Stimulated activated CD4-positive, alpha-beta T cell treated with anti-CD3 and anti-CD28 coated beads, TNF-alpha, amount 100 ng/mL, for 48 hours (primary cell): ENCODE data around the gene MRPS33.
"Not testable (repeated sequence)": the region's sequence is repeated elsewhere in the genome, so short reads cannot be mapped to it uniquely, and the experiment has no call there.

Experiments
- DNase-seq, 3 donors: peaks; one replicate each; pipeline ENCODE4 v3.0.0-alpha.2; 2020; ENCODE audit warnings: low read depth in 3 of 3

Gene MRPS33

DNA sequence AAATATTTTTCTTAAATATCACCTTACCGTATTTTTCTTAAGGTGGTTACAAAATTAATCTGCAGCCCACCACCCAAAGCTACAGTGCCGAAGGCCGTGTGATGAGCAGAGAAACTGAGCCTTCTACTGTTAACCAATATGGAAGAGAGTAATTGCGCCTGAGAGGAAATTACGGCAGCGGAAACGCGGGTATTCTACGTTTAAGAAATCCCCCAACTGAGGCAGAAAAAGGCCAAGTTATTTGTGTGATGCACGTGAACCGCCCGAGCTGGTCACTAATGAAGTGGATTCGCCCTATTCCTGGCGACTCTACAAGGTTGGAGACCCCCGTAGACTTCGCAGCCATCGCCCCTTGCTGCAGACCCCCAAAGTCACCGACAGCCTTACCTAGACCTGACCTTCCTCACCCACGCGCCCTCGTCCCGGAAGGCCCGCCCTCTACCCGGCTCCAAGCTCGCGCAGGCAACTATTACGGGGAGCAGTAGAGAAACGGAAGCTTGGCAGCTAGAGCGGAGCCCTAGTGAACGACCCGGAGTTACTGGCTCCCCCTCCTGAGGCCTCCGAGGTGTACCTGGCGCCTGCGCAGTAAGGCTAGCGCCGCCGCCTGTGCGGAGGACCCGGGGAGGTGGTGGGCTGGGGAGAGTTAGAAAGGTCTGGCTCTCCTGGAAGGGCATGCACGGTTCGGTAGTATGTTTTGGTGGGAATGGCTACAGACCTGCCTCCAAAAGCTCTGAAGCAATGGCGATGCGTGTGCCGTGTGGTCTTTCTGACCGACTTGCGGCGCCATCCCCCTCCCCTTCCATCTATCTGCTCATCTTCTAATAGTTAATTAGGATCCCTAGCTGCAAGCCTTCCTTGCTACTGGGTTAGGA, at the start of gene MRPS33:
Gene MRPS33 (minus strand): TSS at position 429 of the 872 bp plus-strand sequence. CDS start 4,319 bp downstream, outside the sequence.
- DNase-seq: peak; percentile 89 to 94 (median 93)

DNA sequence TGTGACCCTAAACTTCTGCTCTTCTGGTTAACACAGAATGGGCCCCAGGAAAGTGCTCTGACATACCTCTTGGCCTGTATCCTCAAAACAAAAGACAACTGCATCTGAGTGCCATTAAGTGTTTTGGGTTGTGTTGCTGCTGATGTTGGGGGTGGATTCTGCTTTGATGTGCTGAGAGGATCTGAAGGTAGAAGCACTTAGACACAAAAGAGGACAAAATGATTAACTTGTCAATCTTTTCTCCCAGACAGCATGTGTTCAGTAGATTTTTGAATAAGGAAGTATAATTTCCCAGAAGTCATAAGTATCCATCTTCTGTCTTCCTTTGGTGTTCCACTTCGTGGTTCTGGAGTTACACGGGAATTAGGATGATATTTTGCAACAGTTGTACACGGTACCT, 43.0 kb upstream of the MRPS33 start:
- no peak for DNase-seq

DNA sequence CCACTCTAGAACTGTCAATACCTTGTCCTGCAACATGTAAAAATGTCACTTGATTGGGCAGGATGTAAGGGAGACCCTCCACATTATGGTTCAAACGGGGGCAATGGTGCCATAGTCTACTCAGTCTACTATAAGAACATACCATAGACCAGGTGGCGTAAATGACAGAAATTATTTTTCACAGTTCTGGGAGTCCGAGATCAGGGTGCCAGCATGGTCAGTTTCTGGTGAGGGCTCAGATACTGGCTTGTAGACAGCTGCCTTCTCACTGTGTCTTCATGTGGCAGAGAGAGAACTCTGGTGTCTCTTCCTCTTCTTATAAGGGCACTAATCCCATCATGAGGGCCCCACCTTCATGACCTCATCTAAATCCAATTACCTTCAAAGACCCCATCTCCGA, 40.4 kb upstream of the MRPS33 start:
- DNase-seq: no peak

DNA sequence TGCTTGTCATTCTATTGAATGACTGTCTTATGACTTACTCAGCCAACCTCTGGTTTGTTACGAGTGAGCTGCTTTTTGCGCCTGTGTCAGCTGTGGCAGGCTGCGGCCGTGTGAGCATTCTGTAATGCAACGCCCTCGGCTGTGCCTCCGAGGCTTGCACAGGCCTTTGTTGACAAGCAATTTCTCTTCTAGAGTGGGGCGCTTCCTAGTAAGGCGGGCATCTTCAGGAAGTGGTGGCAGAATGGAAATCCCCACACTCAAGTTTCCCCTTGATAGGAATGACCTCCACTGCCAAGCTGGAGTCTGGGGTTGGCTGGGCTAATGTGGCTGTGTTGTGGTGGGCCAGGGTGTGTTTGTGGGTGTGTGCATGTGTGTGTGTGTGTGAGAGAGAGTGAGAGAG, 38.9 kb upstream of the MRPS33 start:
- DNase-seq: peak in 2 of 3 donors; percentile 21 to 40

DNA sequence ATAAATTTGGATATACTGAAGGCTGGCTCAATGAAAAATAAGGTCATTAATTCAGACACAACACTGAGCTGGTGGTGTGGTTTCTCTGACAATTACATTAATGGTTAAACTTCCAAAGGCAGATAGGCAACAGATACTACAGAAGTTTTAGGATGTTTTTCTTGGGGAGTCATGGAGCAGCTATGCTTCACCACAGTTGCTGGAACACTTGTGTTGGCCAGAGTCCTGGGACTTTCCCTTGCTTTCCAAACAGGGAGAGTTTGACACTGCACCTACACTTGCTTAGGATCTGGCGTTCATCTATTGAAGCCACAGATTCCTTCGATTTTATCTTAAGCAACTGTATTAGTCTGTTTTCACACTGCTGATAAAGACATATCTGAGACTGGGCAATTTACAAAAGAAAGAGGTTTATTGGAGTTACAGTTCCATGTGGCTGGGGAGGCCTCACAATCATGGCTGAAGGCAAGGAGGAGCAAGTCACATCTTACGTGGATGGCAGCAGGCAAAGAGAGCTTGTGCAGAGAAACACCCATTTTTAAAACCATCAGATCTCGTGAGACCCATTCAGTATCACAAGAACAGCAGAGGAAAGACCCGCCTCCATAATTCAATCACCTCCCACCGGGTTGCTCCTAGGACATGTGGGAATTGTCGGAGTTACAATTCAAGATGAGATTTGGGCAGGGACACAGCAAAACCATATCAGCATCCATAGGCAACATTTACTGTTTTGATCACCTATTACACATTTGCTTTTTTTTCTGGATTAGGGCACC, 31.3 kb upstream of the MRPS33 start:
- no peak for DNase-seq

DNA sequence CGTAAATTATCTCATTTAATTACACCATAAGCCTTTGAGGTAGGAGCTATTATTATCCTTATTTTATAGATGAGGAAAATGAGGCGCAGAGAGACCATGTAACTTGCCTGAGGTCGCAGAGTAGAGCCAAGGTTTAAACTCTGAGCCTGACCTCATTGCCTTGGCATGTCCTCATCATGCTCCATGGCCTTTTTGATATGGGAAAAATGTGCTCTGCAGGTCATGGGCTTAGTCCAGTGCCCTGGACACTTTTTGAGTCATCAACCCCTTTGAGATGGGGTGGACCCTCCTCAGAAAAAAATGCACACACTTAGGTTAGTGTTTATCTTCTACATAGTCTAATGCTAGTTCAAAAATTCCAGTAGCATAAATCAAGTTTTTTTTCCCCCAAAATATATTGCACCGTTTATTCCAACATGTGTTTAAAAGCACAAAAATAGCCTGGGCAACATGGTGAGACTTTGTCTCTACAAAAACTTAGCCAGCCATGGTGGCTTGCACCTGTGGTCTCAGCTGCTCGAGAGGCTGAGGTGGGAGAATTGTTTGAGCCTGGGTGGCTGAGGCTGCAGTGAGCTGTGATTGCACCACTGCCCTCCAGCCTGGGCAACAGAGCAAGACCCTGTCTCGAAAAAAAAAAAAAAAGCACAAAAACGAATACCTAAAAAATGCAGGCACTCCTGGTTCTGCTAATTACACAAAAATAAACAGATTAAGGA, 30.5 kb upstream of the MRPS33 start:
- DNase-seq: no peak

DNA sequence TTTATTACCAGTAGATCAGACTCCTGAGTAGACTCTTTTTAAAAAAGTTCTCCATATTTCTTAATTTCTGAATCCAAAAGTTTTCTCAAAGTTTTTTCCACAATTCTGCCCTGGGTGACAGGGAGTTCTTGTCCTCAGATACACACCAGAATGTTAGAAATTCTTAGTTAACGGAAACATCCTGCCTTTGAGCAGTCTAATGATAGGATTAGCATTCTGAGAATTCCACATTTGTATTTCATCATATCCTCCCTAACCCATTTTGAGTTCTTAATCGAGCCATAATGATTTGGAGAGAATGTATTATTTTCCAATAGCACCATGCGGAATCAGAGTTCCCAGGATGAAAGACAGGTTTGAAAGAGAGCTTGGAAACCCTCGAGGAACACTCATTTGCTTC, 28.9 kb upstream of the MRPS33 start:
- no peak for DNase-seq

DNA sequence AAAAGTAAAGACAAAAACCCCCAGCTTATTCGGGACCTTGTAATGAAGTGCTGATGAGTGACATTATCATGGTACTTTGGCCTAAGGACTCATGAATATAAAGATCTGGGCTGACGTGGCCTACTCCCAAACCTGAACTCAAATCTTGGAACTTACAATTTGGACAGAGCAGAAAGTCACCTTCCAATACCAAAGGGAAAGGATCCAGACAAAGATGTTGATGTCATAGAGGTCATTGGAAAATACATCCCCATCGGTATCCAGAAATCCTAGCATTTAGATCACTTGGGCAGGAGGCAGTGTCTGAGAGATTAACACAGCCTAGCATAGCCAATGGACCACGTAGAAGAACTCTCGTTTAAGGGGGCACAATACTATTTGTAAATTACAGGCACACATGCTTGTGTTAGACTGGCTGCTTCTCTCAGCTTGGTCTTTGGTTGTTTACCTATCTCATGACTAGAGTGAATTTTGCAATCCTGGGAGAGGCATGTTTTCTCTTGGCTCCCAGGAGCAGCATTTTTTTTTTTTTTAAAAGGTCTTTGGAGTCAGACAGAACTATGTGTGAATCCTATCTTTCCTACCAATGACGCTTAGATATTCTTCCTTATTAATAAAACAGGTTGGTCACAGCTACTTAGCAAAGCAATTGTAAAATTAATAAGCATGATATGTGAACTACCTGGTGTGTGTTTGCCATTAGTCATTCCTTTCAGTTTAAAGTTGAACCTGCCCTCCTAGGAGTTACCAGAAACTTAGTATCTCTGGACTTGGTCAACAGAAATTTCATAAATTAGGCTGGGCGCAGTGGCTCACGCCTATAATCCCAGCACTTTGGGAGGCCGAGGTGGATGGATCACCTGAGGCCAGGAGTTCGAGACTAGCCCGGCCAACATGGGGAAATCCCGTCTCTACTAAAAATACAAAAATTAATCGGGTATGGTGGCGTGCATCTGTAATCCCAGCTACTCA, 27.8 kb upstream of the MRPS33 start:
- DNase-seq: no peak

DNA sequence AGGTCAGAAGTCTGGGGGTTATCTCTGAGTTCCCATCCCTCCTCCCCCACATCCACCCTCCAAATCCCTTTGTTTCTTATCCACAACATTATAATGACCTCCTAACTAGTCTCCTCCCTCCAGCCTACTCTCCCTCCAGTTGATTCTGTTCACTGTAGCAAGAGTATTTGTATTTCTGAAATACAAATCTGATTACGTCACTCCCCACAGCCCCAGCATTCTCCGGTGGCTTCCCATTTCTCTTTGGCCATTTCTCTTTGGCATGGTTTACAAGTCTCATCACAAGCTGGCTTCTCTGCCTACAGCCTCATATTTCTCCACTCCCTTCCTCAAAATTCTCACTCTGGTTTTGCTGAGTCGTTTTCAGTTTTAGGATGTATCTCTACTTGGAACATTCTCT, 24.6 kb upstream of the MRPS33 start:
- no peak for DNase-seq

DNA sequence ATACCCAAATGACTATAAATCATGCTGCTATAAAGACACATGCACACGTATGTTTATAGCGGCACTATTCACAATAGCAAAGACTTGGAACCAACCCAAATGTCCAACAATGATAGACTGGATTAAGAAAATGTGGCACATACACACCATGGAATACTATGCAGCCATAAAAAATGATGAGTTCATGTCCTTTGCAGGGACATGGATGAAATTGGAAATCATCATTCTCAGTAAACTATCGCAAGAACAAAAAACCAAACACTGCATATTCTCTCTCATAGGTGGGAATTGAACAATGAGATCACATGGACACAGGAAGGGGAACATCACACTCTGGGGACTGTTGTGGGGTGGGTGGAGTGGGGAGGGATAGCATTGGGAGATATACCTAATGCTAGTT, 23.3 kb upstream of the MRPS33 start:
- not testable (repeated sequence) for DNase-seq

DNA sequence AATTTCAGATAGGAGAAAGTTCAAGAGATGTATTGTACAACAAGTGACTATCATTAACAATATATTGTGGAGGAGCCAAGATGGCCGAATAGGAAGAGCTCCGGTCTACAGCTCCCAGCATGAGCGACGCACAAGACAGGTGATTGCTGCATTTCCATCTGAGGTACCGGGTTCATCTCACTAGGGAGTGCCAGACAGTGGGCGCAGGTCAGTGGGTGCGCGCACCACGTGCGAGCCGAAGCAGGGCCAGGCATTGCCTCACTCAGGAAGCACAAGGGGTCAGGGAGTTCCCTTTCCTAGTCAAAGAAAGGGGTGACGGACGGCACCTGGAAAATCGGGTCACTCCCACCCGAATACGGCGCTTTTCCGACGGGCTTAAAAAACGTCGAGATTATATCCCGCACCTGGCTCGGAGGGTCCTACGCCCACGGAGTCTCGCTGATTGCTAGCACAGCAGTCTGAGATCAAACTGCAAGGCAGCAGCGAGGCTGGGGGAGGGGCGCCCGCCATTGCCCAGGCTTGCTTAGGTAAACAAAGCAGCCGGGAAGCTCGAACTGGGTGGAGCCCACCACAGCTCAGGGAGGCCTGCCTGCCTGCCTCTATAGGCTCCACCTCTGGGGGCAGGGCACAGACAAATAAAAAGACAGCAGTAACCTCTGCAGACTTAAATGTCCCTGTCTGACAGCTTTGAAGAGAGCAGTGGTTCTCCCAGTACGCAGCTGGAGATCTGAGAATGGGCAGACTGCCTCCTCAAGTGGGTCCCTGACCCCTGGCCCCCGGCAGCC, 18.0 kb upstream of the MRPS33 start:
- not testable (repeated sequence) for DNase-seq

DNA sequence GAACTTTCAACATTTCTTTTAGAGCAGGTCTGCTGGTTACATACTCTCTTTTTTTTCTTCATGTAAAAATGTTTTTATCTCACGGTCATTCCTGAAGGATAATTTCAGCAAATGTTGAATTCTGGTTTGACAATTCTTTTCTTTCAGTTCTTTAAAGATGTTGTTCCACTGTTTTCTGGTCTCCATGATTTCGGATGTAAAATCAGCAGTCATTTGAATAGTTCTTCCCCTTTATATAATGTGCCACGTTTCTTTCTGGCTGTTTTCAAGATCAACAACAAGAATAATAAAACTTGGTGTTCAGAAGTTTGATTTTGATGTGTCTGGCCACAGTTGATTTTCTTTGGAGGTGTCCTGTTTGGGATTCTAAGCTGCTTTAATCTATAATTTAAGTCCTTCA, 14.0 kb upstream of the MRPS33 start:
- no peak for DNase-seq

DNA sequence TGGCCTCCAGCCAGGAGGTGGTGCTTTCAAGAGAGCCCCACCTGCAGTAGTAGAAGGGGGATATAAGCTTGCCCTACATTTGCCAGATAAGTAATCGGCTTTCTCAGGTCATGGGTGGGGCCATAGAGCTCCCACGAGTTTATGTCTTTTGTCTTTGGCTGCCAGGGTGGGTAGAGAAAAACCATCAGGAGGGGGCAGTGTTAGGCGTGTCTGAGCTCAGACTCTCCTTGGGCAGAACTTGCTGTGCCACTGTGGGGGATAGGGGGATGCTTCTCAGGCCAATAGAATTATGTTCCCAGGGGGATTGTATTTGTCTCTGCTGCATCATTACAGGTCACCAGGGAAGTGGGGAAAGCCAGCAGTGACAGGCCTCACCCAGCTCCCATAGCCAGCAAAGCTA, 12.3 kb upstream of the MRPS33 start:
- no peak for DNase-seq

DNA sequence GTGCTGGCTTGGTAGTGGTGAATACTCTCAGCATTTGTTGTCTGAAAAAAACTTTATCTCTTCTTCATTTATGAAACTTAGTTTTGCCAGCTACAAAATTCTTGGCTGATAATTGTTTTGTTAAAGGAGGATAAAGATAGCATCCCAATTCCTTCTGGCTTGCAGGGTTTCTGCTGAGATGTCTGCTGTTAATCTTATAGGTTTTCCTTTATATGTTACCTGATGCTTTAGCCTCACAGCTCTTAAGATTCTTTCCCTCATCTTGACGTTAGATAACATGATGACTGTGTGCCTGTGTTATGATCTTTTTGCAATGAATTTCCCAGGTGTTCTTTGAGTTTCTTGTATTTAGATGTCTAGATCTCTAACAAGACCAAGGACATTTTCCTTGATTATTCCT, 9.9 kb upstream of the MRPS33 start:
- no peak for DNase-seq

DNA sequence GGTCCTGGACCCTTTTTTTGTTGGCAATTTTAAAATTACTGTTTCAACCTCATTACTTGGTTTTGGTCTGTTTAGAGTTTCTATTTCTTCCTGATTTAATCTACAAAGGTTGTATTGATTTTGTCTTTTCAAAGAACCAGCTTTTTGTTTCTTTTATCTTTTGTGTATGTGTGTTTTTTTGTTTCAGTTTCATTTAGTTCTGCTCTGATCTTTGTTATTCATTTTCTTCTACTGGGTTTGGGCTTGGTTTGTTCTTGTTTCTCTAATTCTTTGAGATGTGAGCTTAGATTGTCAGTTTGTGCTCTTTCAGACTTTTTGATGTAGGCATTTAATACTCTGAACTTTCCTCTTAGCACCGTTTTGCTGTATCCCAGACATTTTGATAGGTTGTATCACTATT, 8.5 kb upstream of the MRPS33 start:
- no peak for DNase-seq

DNA sequence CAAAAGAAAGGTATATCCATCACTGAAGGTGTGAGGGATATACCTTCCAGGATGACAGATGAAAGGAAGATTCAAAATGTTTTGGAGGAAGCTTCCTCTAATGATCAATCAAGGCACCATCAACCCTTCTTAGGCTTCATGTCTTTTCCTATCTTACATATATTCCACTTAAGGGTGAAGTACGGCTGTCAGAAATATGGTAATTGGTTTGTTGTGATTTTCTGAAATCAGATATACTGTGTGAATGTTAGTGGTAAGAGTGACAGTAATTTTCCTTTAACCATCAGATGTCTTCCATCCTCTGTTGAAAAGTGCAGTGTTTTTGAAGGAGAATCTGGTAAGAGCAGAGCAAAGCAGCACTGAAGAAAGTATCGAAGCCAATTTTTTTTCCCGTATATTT, 2.8 kb upstream of the MRPS33 start:
- no peak for DNase-seq

DNA sequence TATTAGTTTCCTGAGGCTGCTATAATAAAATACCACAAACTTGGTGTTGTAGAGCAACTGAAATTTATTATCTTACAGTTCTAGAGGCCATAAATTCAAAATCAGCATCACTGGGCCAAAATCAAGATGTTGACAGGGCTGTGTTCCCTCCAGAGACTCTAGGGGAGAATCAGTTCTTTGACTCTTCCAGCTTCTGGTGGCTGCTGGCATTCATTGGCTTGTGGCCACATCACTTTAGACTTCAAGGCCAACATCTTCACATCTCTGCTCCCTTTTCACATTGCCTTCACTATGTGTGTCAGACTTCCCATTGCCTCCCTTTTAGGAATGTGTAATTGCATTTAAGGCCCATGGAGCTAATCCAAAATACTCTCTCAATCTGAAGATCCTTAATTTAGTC, 1.6 kb upstream of the MRPS33 start:
- no peak for DNase-seq

DNA sequence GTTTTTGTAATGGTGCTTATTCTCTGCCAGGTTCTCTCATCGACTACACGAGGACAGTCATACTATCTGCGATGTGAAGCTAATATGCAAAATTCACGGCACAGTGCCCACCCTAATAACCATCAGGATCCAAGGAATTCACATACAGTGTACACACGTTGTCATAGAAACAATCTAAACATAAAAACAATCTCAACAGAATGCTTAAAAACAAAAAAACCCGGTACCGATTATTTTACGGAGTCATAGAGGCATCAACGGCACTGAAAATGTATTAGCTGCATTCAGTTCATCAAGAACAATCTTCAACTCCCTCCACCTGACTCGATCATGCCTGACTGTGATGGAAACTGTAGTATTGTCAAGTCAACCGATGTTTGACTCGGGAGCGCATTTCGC, 628 bp downstream of the MRPS33 start:
- no peak for DNase-seq

DNA sequence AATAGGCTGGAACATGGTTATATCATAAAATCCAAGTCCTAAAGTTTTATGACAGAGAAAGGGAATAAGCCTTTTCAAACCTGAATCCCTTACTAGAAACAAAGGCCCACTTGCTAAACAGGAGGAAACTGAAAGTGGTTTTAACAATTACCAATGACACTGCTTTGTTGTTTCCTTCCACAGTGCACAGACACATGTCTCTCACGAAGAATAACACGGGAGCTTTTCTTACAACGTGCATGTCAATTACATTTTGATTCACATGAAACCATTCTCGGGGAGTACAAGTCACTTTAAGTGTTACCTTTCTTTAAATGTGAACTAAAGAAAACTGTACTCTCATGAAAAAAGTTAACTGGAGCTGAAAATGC, 1.4 kb downstream of the MRPS33 start:
- no peak for DNase-seq

DNA sequence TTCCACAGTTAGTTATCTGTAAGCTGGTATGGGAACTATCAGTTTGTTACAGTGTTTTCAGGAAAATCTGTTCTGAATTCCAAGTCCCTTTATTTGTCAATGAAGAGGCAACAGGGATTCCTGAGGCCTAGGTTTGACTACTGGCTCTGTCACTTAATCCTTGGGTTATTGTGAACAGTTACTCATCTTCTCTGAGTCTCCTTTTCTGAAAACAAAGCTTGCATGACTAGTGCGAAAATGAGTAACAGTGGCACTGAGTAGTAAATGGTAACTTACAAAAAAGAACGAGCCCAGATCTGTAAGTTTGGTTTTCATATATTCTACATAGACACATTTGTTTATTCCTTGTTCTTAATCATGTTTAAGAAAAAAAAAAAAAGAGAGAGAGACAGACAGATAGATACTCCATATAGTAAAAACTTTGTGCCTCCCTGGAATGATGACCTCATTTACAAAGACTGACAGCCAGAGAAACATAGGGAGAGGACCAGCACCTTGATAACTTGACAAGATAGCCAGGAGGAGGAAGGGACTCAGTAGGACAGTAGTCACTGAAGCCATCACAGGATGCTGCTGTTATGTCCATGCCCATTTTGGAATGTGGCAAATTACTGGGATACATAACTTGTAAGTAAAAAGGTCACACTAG, 1.9 kb downstream of the MRPS33 start:
- no peak for DNase-seq
